Liver (tissue), 9 donors: ENCODE data around the gene LAMTOR2. TPM values are rescaled to one million over a fixed set of nuclear protein-coding genes. Genes with fewer than 3 reads are reported as not detected.

Experiments
- DNase-seq: peaks from one replicate; pipeline ENCODE4 v3.0.0-alpha.2; 2017; ENCODE audit warnings: low spot score
- H3K27ac ChIP-seq, 2 donors: one replicate each; pipeline ENCODE4 v1.7.0; 2013; ENCODE audit warnings: inconsistent platforms in 2 of 2, low read length in 2 of 2, control low read depth in 1 of 2, low read depth in 1 of 2, mild to moderate bottlenecking in 1 of 2
- H3K27me3 ChIP-seq, 4 donors: one replicate each; pipeline versions ENCODE4 v1.6.1 to v1.7.0; 2013; ENCODE audit warnings: low read length in 3 of 4, inconsistent platforms in 1 of 4, mild to moderate bottlenecking in 1 of 4, moderate library complexity in 1 of 4; ENCODE audit not compliant: control insufficient read depth in 4 of 4, insufficient read depth in 4 of 4
- H3K36me3 ChIP-seq, 4 donors: one replicate each; pipeline versions ENCODE4 v1.6.1 to v1.7.0; 2013; ENCODE audit warnings: low read length in 3 of 4, mild to moderate bottlenecking in 3 of 4, low read depth in 1 of 4, moderate library complexity in 1 of 4; ENCODE audit not compliant: control insufficient read depth in 4 of 4, insufficient read depth in 3 of 4
- H3K4me1 ChIP-seq, 4 donors: one replicate each; pipeline versions ENCODE4 v1.6.1 to v1.7.0; 2013; ENCODE audit warnings: low read length in 3 of 4, mild to moderate bottlenecking in 3 of 4, moderate library complexity in 1 of 4; ENCODE audit not compliant: control insufficient read depth in 4 of 4, insufficient read depth in 4 of 4
- H3K4me3 ChIP-seq, 3 donors: one replicate each; pipeline versions ENCODE4 v1.6.1 to v1.7.0; 2013; ENCODE audit warnings: low read length in 3 of 3, control low read depth in 1 of 3, low read depth in 1 of 3, mild to moderate bottlenecking in 1 of 3
- H3K9ac ChIP-seq, 2 donors: one replicate each; pipeline ENCODE4 v1.7.0; 2013; ENCODE audit warnings: low read length in 2 of 2, mild to moderate bottlenecking in 2 of 2, moderate library complexity in 2 of 2, control low read depth in 1 of 2, low read depth in 1 of 2
- H3K9me3 ChIP-seq, 4 donors: one replicate each; pipeline versions ENCODE4 v1.6.1 to v1.7.0; 2013; ENCODE audit warnings: low read length in 3 of 4; ENCODE audit not compliant: control insufficient read depth in 4 of 4
- ATF3 ChIP-seq: IDR thresholded peaks from 2 replicates; pipeline ENCODE4 v1.6.1; 2016; ENCODE audit warnings: antibody characterized with exemption
- CTCF ChIP-seq: fragments of 150-350 bp; IDR thresholded peaks from 2 replicates; pipeline ENCODE4 v1.5.1; 2017; ENCODE audit warnings: improper control_type of control experiment, low read depth, low read length; ENCODE audit not compliant: missing input control
- EGR1 ChIP-seq, 2 donors: IDR thresholded peaks; 2 replicates each; pipeline ENCODE4 v1.6.1; 2016 to 2018; ENCODE audit warnings: antibody characterized with exemption in 2 of 2, low read depth in 2 of 2
- FOXA1 ChIP-seq: IDR thresholded peaks from 2 replicates; pipeline ENCODE4 v1.6.1; 2016; ENCODE audit warnings: antibody characterized with exemption
- FOXA2 ChIP-seq: IDR thresholded peaks from 2 replicates; pipeline ENCODE4 v1.6.1; 2016; ENCODE audit warnings: antibody characterized with exemption
- GABPA ChIP-seq, 2 donors: IDR thresholded peaks in 1 of 2; conservative IDR thresholded peaks in 1 of 2; 2 replicates each; pipeline ENCODE4 v1.6.1; 2016; ENCODE audit warnings: antibody characterized with exemption in 2 of 2, mild to moderate bottlenecking in 1 of 2, moderate library complexity in 1 of 2
- HNF4A ChIP-seq, 2 donors: conservative IDR thresholded peaks; 2 replicates each; pipeline ENCODE4 v1.6.1; 2016; ENCODE audit warnings: antibody characterized with exemption in 2 of 2, mild to moderate bottlenecking in 2 of 2
- HNF4G ChIP-seq: IDR thresholded peaks from 2 replicates; pipeline ENCODE4 v1.6.1; 2016; ENCODE audit warnings: antibody characterized with exemption
- JUND ChIP-seq, 2 donors: IDR thresholded peaks; 2 replicates each; pipeline ENCODE4 v1.6.1; 2016; ENCODE audit warnings: antibody characterized with exemption in 2 of 2
- MAX ChIP-seq: IDR thresholded peaks from 2 replicates; pipeline ENCODE4 v1.6.1; 2016; ENCODE audit warnings: antibody characterized with exemption
- NR2F2 ChIP-seq: IDR thresholded peaks from 2 replicates; pipeline ENCODE4 v1.6.1; 2016; ENCODE audit warnings: antibody characterized with exemption
- RAD21 ChIP-seq, 2 donors: IDR thresholded peaks; 2 replicates each; pipeline ENCODE4 v1.6.1; 2016; ENCODE audit warnings: antibody characterized with exemption in 2 of 2, mild to moderate bottlenecking in 2 of 2
- REST ChIP-seq: IDR thresholded peaks from 2 replicates; pipeline ENCODE4 v1.6.1; 2016; ENCODE audit warnings: antibody characterized with exemption, mild to moderate bottlenecking
- RXRA ChIP-seq, 2 donors: IDR thresholded peaks; 2 replicates each; pipeline ENCODE4 v1.6.1; 2017 to 2018; ENCODE audit warnings: antibody characterized with exemption in 2 of 2, mild to moderate bottlenecking in 1 of 2
- SP1 ChIP-seq: IDR thresholded peaks from 2 replicates; pipeline ENCODE4 v1.6.1; 2018; ENCODE audit warnings: antibody characterized with exemption, mild to moderate bottlenecking
- TAF1 ChIP-seq: conservative IDR thresholded peaks from 2 replicates; pipeline ENCODE4 v1.6.1; 2016; ENCODE audit warnings: antibody characterized with exemption, mild to moderate bottlenecking
- YY1 ChIP-seq: IDR thresholded peaks from 2 replicates; pipeline ENCODE4 v1.6.1; 2016; ENCODE audit warnings: antibody characterized with exemption, mild to moderate bottlenecking
- ZBTB33 ChIP-seq: IDR thresholded peaks from 2 replicates; pipeline ENCODE4 v1.6.1; 2016; ENCODE audit warnings: antibody characterized with exemption
- WGBS: extraction: QIAGEN DNeasy Blood & Tissue Kit; methylation state at CpG from one replicate; pipeline ENCODE4 v1.1.7; 2013; 5-methylcytosine and 5-hydroxymethylcytosine counted together
- polyA plus RNA-seq, 2 donors: library from polyadenylated mRNA; stranded (reverse) in 1 of 2; unstranded in 1 of 2; fragments of 200-250 nt in 1 of 2; fragments of >200 nt in 1 of 2; fragmentation: Nextera tagmentation in 1 of 2; extraction: Ambion mirVana in 1 of 2; gene quantifications; one replicate each; pipeline versions ENCODE4 v1.2.1 to v1.2.3, GENCODE V29; 2013 to 2015
- total RNA-seq, 2 donors: library from RNA; depleted of rRNA; stranded (reverse); fragments of >200 nt; gene quantifications; one replicate each; pipeline ENCODE4 v1.2.3, GENCODE V29; 2014
- donor health status: healthy.
- donor health status: healthy.
- donor health status: healthy.
- donor health status: healthy.
- donor health status: healthy.

The LAMTOR2 gene
- total and polyA plus RNA-seq, 4 donors = 30.4 to 152 (median 79.0) TPM

- peaks cover 0 to 10% (median 7%) of the 10 kb centered on the region in 4 donors for H3K4me1 ChIP-seq
- WGBS = 78% methylated on average over 11 of the region's 11 CpGs
- peak overlapping the region; percentile 88 to 94 for H3K27ac ChIP-seq
- H3K4me3 ChIP-seq = no peak overlapping the region
- H3K27me3 ChIP-seq = no peaks in the 10 kb centered on the region
- H3K9ac ChIP-seq = peak overlapping the region in 1 of 2 donors; percentile 90
- H3K9me3 ChIP-seq = no peaks in the 10 kb centered on the region
- H3K36me3 ChIP-seq = no peaks in the 10 kb centered on the region
- DNase-seq = no peak
- TF ChIP-seq FOXA1 (no peak), JUND (IDR thresholded peaks at IDR 0.05) (no peak), ATF3 (no peak), REST (no peak), EGR1 (IDR thresholded peaks at IDR 0.05; ENCODE audit: low read depth in 2 of 2) (no peak), HNF4A (conservative IDR thresholded peaks at IDR 0.05) (no peak), CTCF (no peak), SP1 (no peak), GABPA (IDR thresholded peaks at IDR 0.05 in 1 of 2, conservative IDR thresholded peaks at IDR 0.05 in 1 of 2) (no peak), HNF4G (no peak), RAD21 (IDR thresholded peaks at IDR 0.05) (no peak), NR2F2 (no peak), ZBTB33 (no peak), RXRA (IDR thresholded peaks at IDR 0.05) (no peak), TAF1 (no peak), MAX (no peak), YY1 (no peak), FOXA2 (no peak)
Observed at GRCh38 chr1:156104861-156105832, 50.6 kb downstream of the LAMTOR2 start.
